TTC549 (cell line): ENCODE measurements around the gene PODN.

Experiments
- FAIRE-seq: peaks from 2 replicates; lab custom pipeline; 2012; peaks lifted over from hg19 to GRCh38; lab: Jason Lieb, UNC

Gene PODN

DNA sequence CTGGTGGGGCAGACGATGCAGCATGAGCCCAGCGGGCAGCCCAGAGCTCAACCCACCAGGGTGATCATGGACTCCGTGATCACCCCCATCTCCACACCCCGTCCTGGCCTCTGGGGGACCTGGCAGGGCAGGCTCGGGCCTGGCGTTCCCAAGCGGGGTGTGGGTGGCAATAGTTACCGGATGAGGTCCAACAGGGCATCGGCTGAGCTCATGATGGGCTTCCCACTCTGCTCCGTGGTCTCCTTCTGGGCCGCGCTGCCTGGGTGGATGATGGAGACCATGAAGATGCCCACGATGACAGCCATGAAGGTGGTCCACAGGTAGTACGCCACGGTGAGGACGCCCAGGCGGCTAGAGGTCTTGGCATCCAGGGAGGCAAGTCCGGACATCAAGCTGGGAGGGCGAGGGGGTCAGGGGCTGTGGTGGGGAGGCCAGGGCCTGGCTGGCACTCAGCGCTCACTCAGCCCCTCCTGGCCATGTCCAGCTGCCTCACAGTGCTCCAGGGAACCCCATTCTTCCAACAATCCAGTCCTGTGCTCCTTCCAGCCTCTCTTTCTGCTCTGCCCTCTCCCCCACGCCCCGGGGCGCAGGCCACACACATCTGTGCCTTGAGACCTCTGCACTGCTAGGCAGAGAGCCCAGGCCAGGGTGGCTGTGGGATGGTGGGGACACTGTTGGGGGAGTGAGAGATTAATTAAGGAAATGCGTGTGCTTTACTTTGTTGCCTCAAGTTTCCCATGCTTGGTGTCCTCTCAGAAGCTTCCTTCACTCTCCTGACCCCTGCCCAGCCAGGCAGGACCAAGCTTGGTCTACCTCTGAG, 52.8 kb downstream of the PODN start:
- no peak for FAIRE-seq

GRCh38 chr1:53115403-53116306, 53.6 kb downstream of the PODN start:
- FAIRE-seq: no peak

GRCh38 chr1:53116307-53116810, 54.3 kb downstream of the PODN start:
- no peak for FAIRE-seq

DNA sequence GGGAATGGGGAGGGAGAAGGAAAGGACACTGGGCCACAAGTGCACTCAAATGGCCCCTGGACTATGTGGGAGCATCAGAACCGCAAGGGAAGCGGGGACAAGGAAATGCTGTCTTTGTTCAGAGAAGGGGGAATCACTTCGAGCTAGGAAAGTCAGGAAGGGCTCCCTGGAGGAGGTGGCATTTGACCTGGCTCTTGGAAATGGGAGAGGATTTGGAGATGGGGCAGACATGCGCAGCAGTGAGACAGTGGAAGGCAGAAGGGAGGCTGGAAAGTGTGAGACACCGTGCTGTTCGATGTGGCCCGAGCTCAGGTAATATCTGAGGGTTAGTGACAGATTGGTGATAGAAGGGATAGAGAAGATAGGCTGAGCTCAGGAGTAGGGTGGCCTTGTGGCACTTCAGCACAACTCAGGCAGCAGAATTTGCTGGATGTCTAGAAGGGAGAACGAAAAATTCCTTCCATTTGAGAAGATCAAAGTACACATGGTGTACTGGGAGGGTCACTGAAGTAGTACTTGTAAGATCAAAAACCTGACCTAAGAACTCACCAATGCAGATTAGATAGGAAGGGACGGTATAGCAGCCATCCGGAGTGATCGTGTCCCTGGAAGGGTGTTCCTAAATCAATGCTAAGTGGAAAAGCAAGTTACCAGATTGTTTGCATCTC, 55.1 kb downstream of the PODN start:
- FAIRE-seq: no peak

DNA sequence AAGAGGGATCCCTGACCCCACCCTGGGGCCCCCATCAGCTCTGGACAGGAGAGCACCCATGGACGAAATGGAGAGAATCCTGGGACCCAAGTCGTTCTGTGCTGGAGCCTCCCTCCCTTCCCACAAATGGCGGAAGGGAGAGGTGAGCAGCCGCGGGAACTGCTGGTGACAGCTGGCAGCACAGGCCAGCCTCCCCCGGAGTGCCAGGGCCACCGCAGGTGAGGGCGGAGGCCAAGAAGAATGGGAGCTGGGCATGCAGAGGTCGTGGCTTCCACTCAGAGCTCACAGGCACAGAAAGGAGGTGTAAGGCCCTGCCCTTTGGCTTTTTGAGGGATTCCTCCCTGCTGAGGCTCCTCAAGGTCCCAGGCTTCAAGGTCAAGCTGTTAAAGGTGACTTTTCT, 55.8 kb downstream of the PODN start:
- no peak for FAIRE-seq

- FAIRE-seq: no peak
Observed at GRCh38 chr1:53120659-53121058, 58.6 kb downstream of the PODN start.

- no peak for FAIRE-seq
Observed at GRCh38 chr1:53121319-53122172, 59.5 kb downstream of the PODN start.

DNA sequence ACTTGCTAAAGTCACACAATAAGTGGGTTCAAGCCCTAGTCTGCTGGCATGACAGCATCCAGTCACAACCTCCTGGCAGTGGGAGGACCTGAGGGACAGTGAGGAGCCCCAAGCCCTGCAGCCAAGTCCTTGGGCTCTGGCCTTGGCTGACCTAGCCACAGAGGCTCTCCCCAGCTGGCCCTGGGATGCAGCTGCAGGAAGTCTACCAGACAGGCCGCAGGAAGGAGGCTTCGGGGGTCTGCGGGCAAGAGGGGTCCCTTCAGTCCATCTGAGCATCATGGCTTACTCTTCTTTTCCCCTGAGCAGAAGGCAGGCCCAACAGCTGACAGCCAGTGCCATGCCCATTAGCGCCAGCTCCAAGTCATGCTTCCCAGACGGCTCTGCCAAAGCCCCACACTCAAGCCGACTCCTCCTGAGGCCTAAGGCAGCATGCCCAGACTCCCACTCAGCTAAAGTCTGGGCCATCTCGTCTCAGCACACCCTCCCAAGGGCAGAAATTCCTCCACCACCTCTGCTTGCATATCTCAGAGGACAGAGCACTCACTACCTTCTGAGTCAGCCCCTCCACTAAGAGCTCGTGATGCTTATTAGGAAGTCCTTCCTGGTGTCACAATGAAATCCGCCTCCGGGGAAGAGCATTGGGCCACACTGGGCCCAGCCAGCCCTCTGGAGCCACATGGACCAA, 60.3 kb downstream of the PODN start:
- no peak for FAIRE-seq

DNA sequence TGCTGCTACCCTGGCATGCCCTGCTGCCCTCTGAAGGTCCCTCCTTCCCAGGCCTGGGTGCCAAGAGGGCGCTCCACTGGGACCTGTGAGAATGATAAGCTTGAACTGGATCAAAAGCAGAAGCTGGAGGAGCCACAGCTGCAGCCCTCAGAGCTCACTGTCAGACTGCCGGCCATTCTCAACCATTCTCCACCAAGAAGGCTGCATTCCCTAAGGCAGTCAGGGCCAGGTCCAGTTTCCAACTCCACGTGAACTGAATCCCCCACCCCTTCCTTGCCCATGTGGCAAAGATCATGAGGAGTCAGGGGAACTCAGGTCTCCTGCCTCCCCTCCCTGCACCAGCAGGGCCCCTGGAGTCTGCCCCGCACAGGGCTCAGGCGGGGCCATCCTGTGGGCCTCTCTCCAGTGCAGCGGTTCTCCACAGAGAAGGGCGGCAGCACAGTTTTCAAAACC, 61.0 kb downstream of the PODN start:
- FAIRE-seq: no peak

- FAIRE-seq: no peak
Observed at GRCh38 chr1:53123453-53124140, 61.6 kb downstream of the PODN start.

DNA sequence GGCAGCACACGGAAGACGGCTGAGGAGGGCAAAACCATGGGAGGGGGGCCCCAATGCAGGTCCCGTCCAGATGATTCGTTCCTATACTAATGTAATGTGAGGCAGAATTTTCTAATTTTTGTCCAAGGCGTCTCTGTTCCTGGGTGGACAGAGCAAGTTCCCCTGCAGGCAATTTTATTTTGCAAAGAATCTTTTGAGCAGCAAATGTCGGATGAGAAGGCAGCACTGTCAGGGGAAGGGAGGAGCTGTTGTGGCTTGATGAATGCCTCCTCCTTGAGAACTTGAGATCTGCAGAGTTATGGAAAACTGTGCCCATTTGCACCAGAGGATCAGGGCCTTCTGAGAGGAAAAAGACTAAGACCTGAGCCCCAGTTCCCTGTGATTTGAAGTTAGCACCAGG, 63.1 kb downstream of the PODN start:
- FAIRE-seq: no peak

DNA sequence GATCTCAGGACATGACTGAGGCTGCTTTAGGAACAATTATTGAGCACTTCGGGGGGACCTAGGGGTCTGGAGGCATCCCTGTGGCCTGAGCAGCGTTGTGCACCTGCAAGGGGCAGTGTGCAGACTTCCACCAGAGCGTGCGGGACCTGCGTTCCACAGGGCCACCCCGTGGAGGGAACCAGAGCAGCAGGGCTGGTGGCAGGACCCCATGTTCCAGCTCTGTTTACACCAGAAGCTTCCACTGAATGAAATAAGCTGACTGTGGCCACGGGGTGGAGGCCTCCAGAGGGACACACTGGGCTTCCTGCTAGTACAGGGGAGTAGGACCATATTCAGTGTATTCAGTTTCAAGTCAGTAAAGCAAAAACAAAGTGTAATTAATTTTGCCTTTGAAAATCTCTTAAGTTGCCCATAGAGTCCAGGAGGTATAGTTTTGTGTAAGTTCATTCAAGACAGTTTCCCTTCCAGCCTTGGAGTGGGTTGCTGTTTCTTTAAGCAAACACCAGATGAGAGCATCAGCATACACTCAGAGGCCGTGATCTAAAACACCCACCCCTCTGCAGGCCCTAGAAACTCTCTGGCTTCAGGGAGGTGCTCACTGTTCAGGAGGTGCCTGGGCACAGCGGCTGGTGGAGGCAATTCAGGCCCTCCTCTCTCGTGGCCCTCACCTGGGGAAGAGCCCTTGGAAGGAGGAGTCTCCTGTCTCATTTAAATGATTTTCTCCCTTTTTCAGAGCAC, 63.8 kb downstream of the PODN start:
- no peak for FAIRE-seq

DNA sequence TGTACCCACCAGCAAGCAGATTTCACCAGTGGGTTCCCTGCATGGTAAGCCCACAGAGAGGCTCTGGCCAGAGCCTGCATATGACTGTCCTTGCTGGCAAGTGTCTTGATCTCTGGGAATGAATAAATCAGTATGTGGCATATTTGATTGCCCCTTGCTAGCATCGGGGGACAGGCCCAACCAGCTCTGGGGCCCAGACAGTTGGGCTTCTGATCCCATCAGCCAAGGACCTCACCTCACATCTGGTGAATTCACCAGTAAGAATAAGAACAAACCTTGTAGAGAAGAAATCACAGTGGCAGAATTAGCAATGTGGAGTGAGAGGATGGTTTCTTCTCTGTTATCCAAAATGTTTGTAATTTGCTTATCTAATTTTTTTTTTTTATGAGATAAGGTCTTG, 64.5 kb downstream of the PODN start:
- FAIRE-seq: no peak

- FAIRE-seq: no peak
Observed at GRCh38 chr1:53127546-53127945, 65.5 kb downstream of the PODN start.

DNA sequence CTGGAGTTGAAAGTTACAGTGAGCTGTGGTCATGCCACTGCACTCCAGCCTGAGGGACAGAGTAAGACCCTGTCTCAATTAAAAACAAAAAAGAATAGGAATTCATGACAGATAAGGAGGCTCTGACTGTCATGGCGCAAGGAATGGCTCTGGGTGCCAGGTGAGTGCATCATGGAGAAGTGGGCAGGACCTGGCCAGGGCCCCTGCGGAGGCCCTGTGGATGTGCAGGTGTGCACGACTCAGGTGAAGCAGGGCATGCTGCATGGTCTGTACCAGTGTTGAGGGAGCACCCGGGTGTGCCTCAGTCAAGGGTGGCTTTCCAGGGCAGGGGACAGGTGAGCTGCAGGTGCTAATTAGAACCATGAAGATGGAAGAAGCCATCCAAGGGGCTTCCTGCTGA, 66.4 kb downstream of the PODN start:
- no peak for FAIRE-seq

DNA sequence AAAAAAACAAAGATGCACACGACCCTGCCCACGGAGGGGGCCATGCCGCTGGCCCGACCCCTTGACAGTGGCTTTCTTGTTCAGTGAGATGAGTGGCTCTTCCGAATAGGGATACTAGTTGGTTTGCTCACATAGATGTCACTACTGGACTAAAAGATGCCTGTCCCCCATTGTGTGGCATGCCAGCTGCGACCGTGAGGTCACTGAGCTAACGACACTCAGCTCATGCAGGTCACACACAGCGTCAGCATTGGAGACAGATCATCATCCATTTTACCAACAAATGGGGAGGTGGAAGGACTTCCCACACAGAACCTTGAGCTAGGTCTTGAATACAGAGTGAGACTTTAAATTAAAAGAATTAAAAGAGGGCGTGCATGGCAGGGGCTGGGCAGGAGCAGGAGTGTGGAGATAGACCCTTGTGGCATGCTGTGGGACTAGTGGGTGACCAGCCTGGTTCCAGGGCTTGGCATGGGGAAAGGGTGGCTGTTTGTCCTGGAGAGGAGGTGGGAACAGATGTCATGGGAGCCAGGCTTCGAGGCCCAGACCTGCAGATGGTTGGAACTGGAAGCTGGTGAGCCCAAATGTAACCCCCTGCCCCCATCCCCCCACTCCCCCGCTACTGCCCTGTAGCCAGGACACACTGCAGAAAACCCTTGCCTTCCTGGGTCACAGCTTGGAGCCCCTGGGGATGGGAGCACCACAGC, 68.0 kb downstream of the PODN start:
- no peak for FAIRE-seq

DNA sequence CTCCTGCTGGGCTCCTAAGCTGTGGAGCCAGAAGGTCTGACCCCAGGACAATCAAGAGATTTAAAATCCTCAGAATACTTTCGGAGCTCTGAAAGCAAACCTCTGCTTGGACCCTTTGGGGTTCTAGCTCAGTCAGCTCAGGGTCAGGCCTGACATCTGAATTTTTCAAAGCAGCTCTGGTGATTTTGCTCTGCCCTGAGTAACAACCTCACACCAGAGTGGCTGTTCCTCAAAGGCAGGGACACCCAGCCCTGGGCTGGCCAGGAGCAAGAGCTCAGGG, 68.5 kb downstream of the PODN start:
- no peak for FAIRE-seq

DNA sequence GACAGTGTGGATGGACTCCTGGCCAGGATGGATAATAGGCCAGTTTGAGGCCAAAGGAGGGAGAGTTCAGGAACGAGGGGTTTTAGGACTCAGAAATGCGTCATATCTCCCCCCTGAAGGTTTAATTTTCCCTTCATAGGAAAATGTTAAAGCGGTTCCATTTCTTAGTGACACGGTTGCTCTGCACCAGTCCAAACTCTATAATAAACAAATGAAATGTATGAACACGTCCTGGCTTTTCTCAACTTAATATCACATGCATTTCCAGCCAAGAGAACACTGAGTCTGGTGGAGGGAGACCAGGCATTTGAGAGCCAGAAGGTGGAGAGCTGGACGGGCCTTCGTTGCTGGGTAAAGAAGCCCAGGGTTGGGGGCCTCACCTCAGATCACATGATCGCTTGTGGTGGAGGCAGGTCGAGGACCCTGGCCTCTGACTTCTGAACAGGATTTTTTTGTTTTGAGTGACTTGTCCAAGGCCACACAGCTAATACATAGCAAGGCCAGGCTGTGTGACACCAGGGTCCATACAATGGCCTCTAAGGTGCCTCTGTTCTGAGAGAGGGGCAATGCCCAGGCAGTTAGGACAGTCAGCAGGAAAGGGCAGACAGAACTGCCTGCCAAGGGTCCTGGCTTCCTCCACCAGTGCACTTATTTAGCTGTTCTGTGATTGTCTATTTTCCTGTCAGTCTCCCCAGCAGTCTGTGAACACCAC, 69.0 kb downstream of the PODN start:
- no peak for FAIRE-seq

- FAIRE-seq: no peak
Observed at GRCh38 chr1:53131590-53131938, 69.6 kb downstream of the PODN start.
